Measurements from ENCODE around the gene CFAP20DC. TPM values are rescaled to one million over a fixed set of nuclear protein-coding genes. Genes with fewer than 3 reads are reported as not detected.
"Not testable (repeated sequence)": the region's sequence is repeated elsewhere in the genome, so short reads cannot be mapped to it uniquely, and the experiment has no call there.

CFAP20DC gene
- total RNA-seq, 1 donor from 2014 or later: 0.86 TPM

DNA sequence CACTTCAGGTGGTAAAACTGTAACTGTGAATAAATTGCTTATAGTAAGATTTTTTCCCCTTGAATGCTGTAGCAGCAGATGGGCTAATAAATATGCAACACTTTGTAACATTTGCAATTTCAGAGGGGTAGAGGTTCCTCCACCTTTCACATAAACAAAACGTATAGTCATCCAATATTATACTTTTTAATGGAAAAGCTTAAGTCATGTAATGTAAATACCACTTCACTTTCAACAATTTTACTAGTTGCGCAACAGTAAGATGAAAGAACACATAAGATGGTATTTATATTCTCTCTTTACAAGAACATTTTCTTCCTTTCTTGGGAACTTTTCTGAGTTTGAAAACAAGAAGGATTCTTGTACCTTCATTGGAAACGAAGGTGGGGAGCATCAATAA is 326.7 kb downstream of the CFAP20DC start:
- Mint-ChIP-seq H3K27me3 (ENCODE audit: insufficient read depth) (peaks cover 2% of the 10 kb centered on the region), H3K9me3 (no peaks in the 10 kb centered on the region), H3K27ac (no peak overlapping the region), H3K36me3 (ENCODE audit: low read depth) (no peaks in the 10 kb centered on the region), H3K4me3 (no peak overlapping the region), H3K4me1 (ENCODE audit: low read depth) (no peaks in the 10 kb centered on the region)
- no peak for DNase-seq (ENCODE audit: low spot score)
- intact Hi-C loops (cut with micrococcal nuclease): no loop called here

- Mint-ChIP-seq H3K4me1 (ENCODE audit: low read depth) (no peaks in the 10 kb centered on the region), H3K9me3 (no peaks in the 10 kb centered on the region), H3K27ac (no peak overlapping the region), H3K27me3 (ENCODE audit: insufficient read depth) (peaks cover 2% of the 10 kb centered on the region), H3K36me3 (ENCODE audit: low read depth) (no peaks in the 10 kb centered on the region), H3K4me3 (no peak overlapping the region)
- intact Hi-C loops (cut with micrococcal nuclease): no loop called here
- DNase-seq (ENCODE audit: low spot score): no peak
These were observed 327.3 kb downstream of the CFAP20DC start for GRCh38 chr3:58722561-58722960.

- no peak for DNase-seq (ENCODE audit: low spot score)
- Mint-ChIP-seq H3K36me3 (ENCODE audit: low read depth) (no peaks in the 10 kb centered on the region), H3K27ac (no peak overlapping the region), H3K4me3 (no peak overlapping the region), H3K4me1 (ENCODE audit: low read depth) (no peaks in the 10 kb centered on the region), H3K9me3 (no peaks in the 10 kb centered on the region), H3K27me3 (ENCODE audit: insufficient read depth) (peaks cover 2% of the 10 kb centered on the region)
- intact Hi-C loops (cut with micrococcal nuclease): no loop called here
These were observed 329.3 kb downstream of the CFAP20DC start for GRCh38 chr3:58720526-58720925.

DNA sequence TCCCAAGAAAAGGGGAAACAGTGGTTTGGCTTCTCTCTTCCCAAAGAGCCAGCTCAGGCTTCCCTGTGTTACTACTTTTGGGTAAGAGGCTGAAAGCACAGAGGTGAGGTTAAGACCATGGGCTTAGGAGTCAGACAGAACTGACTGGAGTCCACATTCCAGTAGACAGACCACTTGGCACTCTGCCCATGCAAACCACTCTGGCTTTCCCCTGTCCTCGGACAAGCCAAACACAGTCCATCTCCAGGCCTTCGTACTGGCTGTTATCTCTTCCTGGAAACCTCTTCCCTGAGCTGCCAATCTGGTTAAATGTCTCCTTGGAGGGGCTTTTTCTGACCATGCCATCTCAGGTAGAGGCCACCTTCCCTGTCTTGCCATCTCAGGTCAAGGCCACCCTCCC is 330.1 kb downstream of the CFAP20DC start:
- Mint-ChIP-seq H3K4me3 (no peak overlapping the region), H3K4me1 (ENCODE audit: low read depth) (no peaks in the 10 kb centered on the region), H3K27ac (no peak overlapping the region), H3K27me3 (ENCODE audit: insufficient read depth) (peaks cover 2% of the 10 kb centered on the region), H3K36me3 (ENCODE audit: low read depth) (no peaks in the 10 kb centered on the region), H3K9me3 (no peaks in the 10 kb centered on the region)
- intact Hi-C loops (cut with micrococcal nuclease): no loop called here
- DNase-seq (ENCODE audit: low spot score): no peak

DNA sequence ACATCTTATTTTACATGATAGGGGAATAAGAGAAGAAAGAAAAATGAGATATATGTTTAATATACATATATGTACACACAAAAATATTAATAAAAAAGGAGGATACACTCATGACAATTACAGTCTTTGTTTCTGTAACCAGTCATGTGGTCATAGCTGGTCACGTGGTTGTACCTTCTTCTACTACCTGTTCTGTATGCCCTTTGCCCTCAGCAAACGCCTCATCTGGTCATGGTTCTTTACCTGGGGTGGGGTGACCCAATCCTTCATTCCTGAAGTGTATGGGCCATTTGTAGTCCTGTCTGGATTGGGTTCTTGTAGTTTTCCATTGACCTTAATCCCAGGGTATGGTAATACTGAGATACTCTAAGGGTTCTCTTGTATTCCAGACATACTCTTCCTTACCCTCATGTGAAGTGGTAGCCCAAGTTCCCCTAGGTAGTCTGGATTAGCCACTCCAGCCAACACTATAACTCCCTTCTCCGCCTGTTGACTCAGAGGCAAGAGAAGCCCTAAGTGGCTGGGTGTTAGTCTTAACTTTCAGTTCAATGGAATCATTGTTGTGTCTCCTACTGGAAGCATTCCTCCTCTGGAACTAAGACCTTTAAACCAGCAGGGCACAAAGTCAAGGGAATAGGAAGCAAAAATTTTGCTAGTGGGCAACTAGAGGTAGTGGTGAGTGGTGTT is 336.0 kb downstream of the CFAP20DC start:
- no peak for DNase-seq (ENCODE audit: low spot score)
- Mint-ChIP-seq H3K9me3 (no peaks in the 10 kb centered on the region), H3K27me3 (ENCODE audit: insufficient read depth) (no peaks in the 10 kb centered on the region), H3K4me3 (no peak overlapping the region), H3K36me3 (ENCODE audit: low read depth) (no peaks in the 10 kb centered on the region), H3K4me1 (ENCODE audit: low read depth) (no peaks in the 10 kb centered on the region), H3K27ac (no peak overlapping the region)
- intact Hi-C loops (cut with micrococcal nuclease): no loop called here

DNA sequence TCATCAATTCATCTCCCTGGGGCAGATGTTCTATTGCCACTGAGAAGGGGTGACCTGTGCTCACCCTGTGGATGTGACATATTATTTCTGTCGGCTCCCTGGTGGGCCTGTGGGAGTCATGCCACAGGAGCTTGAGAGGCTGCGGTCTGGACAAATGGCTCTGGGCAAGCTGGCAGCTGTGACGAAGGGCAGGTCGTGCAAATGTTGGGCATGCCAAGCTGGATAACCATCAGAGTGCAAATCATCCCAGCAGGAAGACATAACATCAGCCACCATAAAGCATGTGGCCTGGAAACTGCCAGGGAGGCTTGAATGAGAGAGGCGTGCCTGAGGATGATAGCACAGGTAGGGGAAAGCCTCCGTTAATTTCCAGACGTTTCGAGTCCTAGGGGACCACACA is 338.0 kb downstream of the CFAP20DC start:
- Mint-ChIP-seq H3K27me3 (ENCODE audit: insufficient read depth) (no peaks in the 10 kb centered on the region), H3K27ac (no peak overlapping the region)
- intact Hi-C loops (cut with micrococcal nuclease): no loop called here

DNA sequence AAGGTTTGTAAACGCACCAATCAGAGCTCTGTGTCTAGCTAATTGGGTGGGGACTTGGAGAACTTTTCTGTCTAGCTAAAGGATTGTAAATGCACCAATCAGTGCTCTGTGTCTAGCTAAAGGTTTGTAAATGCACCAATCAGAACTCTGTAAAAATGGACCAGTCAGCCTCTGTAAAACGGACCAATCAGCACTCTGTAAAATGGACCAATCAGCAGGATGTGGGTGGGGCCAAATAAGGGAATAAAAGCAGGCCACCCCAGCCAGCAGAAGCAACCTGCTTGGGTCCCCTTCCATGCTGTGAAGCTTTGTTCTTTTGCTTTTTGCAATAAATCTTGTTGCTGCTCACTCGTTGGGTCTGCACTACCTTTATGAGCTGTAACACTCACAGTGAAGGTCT is 340.8 kb downstream of the CFAP20DC start:
- H3K36me3 Mint-ChIP-seq (ENCODE audit: low read depth); H3K27me3 Mint-ChIP-seq (ENCODE audit: insufficient read depth); DNase-seq (ENCODE audit: low spot score); H3K4me1 Mint-ChIP-seq (ENCODE audit: low read depth); intact Hi-C loops (cut with micrococcal nuclease); H3K4me3 Mint-ChIP-seq; H3K9me3 Mint-ChIP-seq; H3K27ac Mint-ChIP-seq: not testable (repeated sequence)

More for the DNA sequence above, 338.0 kb downstream of the CFAP20DC start:
- DNase-seq (ENCODE audit: low spot score): no peak
- H3K4me3 Mint-ChIP-seq: no peak overlapping the region
- no peaks in the 10 kb centered on the region for H3K4me1 Mint-ChIP-seq (ENCODE audit: low read depth)
- no peaks in the 10 kb centered on the region for H3K9me3 Mint-ChIP-seq
- H3K36me3 Mint-ChIP-seq (ENCODE audit: low read depth): no peaks in the 10 kb centered on the region

DNA sequence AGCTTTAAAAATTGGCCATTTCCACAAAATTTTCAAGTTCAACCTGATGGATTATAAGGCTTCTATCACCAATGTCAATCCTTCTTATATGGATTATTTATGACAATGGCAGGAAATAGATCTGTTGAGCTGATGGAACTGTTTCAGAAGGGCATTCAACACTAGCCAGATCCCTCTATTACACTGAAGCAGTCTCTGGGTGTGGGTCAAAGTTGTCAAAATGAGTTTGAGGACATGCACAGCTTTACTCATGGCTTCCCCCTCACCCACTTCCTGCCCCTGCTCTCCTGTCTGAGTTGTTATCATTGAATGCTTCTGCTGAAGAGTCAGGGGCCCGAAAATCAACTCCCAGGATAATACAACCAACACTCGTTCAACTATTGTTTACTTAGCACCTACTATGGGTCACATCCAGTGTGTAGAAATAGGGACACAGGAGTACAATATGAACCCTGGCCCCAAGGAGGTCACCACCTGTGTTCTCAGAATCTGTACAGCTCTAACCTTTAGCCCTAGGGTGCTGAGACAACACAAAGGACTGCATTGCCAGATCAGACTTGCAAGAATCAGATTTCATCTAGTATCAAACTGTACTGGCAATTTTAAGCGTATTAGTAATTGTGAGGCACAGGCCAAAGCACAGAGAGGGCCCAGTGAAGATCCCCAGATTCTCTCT is 341.6 kb downstream of the CFAP20DC start:
- DNase-seq (ENCODE audit: low spot score): no peak
- Mint-ChIP-seq H3K27me3 (ENCODE audit: insufficient read depth) (peaks cover 1% of the 10 kb centered on the region), H3K4me1 (ENCODE audit: low read depth) (no peaks in the 10 kb centered on the region), H3K9me3 (no peaks in the 10 kb centered on the region), H3K36me3 (ENCODE audit: low read depth) (no peaks in the 10 kb centered on the region), H3K4me3 (no peak overlapping the region), H3K27ac (no peak overlapping the region)
- intact Hi-C loops (cut with micrococcal nuclease): no loop called here

- Mint-ChIP-seq H3K36me3 (ENCODE audit: low read depth) (no peaks in the 10 kb centered on the region), H3K27ac (no peak overlapping the region), H3K4me3 (no peak overlapping the region), H3K9me3 (no peaks in the 10 kb centered on the region), H3K27me3 (ENCODE audit: insufficient read depth) (peaks cover 1% of the 10 kb centered on the region), H3K4me1 (ENCODE audit: low read depth) (no peaks in the 10 kb centered on the region)
- intact Hi-C loops (cut with micrococcal nuclease): no loop called here
- no peak for DNase-seq (ENCODE audit: low spot score)
These were observed 342.4 kb downstream of the CFAP20DC start for GRCh38 chr3:58707390-58707930.

DNA sequence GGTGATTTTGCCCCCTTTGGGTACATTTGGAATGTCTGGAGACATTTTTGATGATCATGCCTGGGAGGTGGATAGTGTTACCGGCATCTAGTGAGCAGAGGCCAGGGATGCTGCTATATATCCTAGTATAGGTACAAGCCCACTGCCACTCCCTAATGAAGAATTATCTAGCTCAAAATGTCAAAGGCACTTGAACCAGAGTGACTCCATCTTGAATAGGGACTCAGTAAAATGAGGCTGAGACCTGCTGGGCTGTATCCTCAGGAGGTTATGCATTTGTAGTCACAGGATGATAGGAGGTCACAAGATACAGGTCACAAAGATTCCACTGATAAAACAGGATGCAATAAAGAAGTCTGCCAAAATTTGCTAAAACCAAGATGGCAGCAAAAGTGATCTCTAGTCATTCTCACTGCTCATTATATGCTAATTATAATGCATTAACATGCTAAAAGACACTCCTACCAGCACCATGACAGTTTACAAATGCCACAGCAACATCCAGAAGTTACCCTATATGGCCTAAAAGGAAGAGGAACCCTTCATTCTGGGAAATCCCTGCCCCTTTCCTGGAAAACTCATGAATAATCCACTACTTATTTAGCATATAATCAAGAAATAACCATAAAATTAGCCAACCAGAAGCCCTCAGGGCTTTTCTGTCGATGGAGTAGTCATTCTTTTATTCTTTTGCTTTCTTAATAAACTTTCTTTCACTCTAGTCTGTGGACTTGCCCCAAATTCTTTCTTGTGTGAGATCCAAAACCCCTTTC is 343.2 kb downstream of the CFAP20DC start:
- Mint-ChIP-seq H3K36me3 (ENCODE audit: low read depth) (no peaks in the 10 kb centered on the region), H3K4me1 (ENCODE audit: low read depth) (no peaks in the 10 kb centered on the region), H3K9me3 (no peaks in the 10 kb centered on the region), H3K27me3 (ENCODE audit: insufficient read depth) (peaks cover 5% of the 10 kb centered on the region), H3K27ac (no peak overlapping the region), H3K4me3 (no peak overlapping the region)
- intact Hi-C loops (cut with micrococcal nuclease): no loop called here
- no peak for DNase-seq (ENCODE audit: low spot score)

- peaks cover 5% of the 10 kb centered on the region for H3K27me3 Mint-ChIP-seq (ENCODE audit: insufficient read depth)
- no peaks in the 10 kb centered on the region for H3K9me3 Mint-ChIP-seq
- DNase-seq (ENCODE audit: low spot score): no peak
- no peak overlapping the region for H3K27ac Mint-ChIP-seq
- intact Hi-C loops (cut with micrococcal nuclease): no loop called here
- no peaks in the 10 kb centered on the region for H3K4me1 Mint-ChIP-seq (ENCODE audit: low read depth)
- H3K36me3 Mint-ChIP-seq (ENCODE audit: low read depth): no peaks in the 10 kb centered on the region
- no peak overlapping the region for H3K4me3 Mint-ChIP-seq
These were observed 345.1 kb downstream of the CFAP20DC start for GRCh38 chr3:58704745-58705144.

DNA sequence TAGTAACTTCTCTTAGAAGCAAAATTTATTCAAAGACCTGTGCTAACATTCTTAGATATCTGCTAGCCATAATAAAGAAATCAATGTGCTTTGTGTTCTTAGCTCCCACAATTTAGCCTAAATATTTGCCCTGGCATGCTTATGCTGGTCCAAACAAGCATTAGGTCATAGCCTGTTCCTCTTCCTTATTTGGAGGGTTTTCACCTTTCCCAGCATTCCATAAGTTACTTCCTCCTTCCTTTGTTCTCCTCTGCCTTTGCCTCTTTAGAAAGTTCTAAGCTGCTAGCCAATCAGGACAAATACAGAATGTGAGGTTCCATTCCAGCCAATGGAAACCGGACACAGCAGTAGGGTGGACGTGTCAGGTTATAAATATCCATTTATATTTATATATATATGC is 345.5 kb downstream of the CFAP20DC start:
- H3K27ac Mint-ChIP-seq; H3K36me3 Mint-ChIP-seq (ENCODE audit: low read depth); intact Hi-C loops (cut with micrococcal nuclease); DNase-seq (ENCODE audit: low spot score); H3K4me1 Mint-ChIP-seq (ENCODE audit: low read depth); H3K27me3 Mint-ChIP-seq (ENCODE audit: insufficient read depth); H3K9me3 Mint-ChIP-seq; H3K4me3 Mint-ChIP-seq: not testable (repeated sequence)

- Mint-ChIP-seq H3K27ac (no peak overlapping the region), H3K4me3 (no peak overlapping the region), H3K27me3 (ENCODE audit: insufficient read depth) (peaks cover 6% of the 10 kb centered on the region), H3K36me3 (ENCODE audit: low read depth) (peaks cover 1% of the 10 kb centered on the region), H3K9me3 (peaks cover 14% of the 10 kb centered on the region), H3K4me1 (ENCODE audit: low read depth) (peaks cover 27% of the 10 kb centered on the region)
- no peak for DNase-seq (ENCODE audit: low spot score)
- intact Hi-C loops (cut with micrococcal nuclease): no loop called here
These were observed 351.6 kb downstream of the CFAP20DC start for GRCh38 chr3:58698246-58698645.
